GM19025 (cell line): ENCODE data around the gene FOXO3.

Experiments used
- ATAC-seq: cut with Tn5 transposase; IDR thresholded peaks from one replicate; pipeline ENCODE4 v1.9.1; 2021; ENCODE audit warnings: mild to moderate bottlenecking, low read depth, moderate library complexity; ENCODE audit not compliant: unreplicated experiment

FOXO3 gene

DNA sequence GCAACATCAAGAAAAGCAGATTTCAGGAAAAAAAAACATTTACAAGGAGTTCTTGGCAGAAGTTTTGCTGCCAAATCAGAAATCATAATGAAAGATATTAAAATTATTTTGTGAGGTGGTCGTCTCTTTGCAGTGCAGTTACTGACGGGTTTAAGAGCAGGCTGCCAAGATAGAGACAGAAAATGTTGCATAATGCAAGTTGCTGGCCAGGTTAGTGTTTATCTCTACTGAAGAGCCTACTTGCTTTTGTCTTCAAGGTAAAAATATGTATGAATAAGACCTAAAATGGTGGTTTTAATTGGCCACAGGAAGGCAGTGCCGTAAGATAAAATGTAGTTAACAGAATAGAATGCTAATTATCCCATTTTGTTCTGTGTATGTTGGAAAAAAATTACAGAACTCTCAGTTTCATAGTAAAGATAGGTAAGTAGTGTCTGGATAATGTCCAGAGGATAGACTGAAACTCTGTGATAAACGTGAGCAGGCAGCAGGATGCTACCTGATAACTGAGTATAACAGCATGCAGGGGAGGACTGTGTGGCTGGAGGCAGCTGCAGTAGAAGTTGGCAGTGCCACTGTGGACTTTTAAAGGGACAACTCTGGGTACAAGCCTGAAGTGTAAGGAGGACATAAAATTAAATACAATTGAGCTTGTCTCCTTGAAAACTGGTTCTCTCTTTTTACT is 13.9 kb downstream of the FOXO3 start:
- ATAC-seq = no peak

- ATAC-seq = no peak
These were observed 15.3 kb downstream of the FOXO3 start for GRCh38 chr6:108575905-108576494.

- ATAC-seq = no peak
These were observed 16.0 kb downstream of the FOXO3 start for GRCh38 chr6:108576709-108577108.

DNA sequence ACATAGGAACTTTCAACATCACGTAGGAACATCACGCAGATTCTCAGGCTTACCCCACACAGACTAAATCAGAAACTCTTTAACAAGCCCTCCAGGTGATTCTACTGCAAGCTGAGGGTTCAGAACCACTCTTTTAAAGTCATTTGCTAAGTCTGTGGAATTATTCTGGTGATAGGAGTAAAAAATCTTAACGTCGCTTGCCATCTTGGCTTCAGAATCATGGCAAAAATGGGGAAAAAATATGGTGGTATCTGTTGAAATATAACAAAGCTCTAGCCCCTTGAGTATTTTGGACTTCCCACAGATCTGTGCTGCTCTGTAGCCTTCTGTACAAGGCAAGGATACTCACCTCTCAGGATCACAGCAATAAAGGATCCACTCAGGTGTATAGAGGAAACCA is 17.4 kb downstream of the FOXO3 start:
- no peak for ATAC-seq

GRCh38 chr6:108578595-108579327 is 18.0 kb downstream of the FOXO3 start:
- no peak for ATAC-seq

- ATAC-seq = no peak
These were observed 18.6 kb downstream of the FOXO3 start for GRCh38 chr6:108579328-108579721.

- ATAC-seq = no peak
These were observed 19.9 kb downstream of the FOXO3 start for GRCh38 chr6:108580646-108581045.

GRCh38 chr6:108581237-108581931 is 20.7 kb downstream of the FOXO3 start:
- no peak for ATAC-seq

GRCh38 chr6:108581932-108582475 is 21.3 kb downstream of the FOXO3 start:
- ATAC-seq = no peak

GRCh38 chr6:108582618-108583017 is 21.9 kb downstream of the FOXO3 start:
- ATAC-seq = no peak

DNA sequence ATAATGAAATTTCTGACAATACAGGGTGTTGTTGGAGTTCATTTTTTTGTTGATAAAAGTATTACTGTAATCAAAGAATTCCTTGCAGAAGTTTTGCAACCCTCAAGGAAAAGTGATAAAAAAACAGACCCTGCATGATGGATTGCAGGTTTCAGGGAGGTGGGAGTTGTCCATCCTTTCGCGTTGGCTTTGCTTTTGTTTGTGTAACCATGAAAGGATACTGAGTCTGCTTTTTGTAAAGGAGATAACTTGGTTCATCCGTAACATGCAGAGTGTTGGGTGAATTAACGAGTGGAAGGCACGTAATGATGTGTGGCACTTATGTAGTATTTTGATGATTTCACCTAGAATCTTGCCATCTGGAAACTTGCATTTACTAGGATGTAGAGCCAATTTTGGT is 23.6 kb downstream of the FOXO3 start:
- ATAC-seq = no peak

DNA sequence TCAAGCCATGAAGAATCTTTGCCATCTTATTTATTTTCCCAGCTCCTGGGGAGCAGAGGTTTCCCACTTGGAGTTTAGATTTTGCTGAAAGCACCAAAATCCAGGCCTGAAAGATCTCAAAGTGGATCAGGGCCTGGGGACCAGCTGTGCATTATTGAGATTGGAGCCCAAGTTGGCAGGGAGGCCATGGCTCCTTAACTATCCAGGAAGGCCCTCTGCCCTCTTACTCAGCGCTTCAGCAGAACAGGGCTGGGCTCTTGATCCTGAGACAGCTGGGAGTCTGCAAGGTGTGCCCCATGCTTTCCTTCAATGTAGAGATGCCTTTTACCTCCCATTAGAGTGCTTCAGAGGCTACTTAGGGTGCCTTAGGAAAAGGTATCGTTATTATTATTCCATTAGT is 24.6 kb downstream of the FOXO3 start:
- no peak for ATAC-seq

- no peak for ATAC-seq
These were observed 25.3 kb downstream of the FOXO3 start for GRCh38 chr6:108585921-108586536.

- ATAC-seq = no peak
These were observed 26.7 kb downstream of the FOXO3 start for GRCh38 chr6:108587258-108588059.

GRCh38 chr6:108588586-108588985 is 27.9 kb downstream of the FOXO3 start:
- ATAC-seq = no peak

- no peak for ATAC-seq
These were observed 28.6 kb downstream of the FOXO3 start for GRCh38 chr6:108589244-108589791.

GRCh38 chr6:108591040-108591816 is 30.5 kb downstream of the FOXO3 start:
- no peak for ATAC-seq
